ENCODE results near the gene DMRTC2. TPM values are rescaled to one million over a fixed set of nuclear protein-coding genes. Genes with fewer than 3 reads are reported as not detected.
A peak's percentile ranks its signal among the peaks of the same experiment; 100 is the strongest.

Gene DMRTC2
- total and polyA plus RNA-seq, 2 of the 13 experiments (the other 11 are each of a cell fraction or from before 2014, with no cell fraction given) = not detected

DNA sequence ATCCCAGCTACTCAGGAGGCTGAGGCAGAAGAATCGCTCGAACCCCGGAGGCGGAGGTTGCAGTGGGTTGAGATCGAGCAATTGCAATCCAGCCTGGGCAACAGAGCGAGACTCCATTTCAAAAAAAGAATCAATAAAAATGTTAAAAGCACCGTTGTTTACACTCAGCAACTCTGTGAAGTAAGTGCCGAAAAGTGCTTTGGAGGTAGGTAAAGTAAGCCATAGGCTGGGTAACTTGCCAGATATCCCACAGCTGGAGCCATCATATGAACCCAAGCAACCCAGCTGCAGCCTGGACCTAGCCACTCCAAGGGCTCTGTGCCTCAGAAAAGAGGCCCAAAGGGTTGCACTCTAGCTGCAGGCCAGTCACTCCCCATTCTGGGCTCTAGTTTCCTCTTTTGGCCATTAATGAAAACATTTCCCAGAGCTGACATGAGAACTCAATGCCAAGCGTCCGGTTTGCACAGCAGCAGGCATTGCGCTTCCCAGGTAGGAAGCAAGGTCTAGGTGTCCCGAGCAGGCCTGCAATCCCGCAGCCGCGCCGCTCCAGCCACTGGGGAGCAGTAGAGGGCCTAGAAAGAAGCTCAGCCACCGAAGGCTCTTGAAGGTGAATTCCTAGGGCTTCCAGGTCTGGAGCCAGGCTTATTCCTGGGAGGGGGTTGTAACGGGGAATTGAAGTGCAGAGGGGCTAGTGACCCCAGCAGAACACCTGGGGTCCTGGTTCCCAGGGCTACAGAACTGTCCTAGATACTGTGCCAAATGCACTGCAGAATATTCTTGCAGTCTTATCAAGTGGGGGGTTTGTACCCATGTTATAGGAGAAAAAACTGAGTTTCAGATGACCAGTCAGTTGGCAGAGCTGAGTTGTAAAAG lies 28.2 kb downstream of the DMRTC2 start (continued):
- TF ChIP-seq, protein P1, sequence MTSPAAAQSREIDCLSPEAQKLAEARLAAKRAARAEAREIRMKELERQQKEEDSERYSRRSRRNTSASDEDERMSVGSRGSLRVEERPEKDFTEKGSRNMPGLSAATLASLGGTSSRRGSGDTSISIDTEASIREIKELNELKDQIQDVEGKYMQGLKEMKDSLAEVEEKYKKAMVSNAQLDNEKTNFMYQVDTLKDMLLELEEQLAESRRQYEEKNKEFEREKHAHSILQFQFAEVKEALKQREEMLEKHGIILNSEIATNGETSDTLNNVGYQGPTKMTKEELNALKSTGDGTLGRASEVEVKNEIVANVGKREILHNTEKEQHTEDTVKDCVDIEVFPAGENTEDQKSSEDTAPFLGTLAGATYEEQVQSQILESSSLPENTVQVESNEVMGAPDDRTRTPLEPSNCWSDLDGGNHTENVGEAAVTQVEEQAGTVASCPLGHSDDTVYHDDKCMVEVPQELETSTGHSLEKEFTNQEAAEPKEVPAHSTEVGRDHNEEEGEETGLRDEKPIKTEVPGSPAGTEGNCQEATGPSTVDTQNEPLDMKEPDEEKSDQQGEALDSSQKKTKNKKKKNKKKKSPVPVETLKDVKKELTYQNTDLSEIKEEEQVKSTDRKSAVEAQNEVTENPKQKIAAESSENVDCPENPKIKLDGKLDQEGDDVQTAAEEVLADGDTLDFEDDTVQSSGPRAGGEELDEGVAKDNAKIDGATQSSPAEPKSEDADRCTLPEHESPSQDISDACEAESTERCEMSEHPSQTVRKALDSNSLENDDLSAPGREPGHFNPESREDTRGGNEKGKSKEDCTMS (CRISPR knock-in tag; conservative IDR thresholded peaks at IDR 0.05) = no peak
- 0 out of 2 replicates have a peak, but pooled peaks have one; percentile 5 for TF ChIP-seq ZNF615 (CRISPR knock-in tag; IDR thresholded peaks at IDR 0.05; ENCODE audit: borderline replicate concordance)
- TF ChIP-seq SETDB1 (CRISPR knock-in tag; IDR thresholded peaks at IDR 0.05; ENCODE audit: borderline replicate concordance) = no peak
- TF ChIP-seq, protein P2, sequence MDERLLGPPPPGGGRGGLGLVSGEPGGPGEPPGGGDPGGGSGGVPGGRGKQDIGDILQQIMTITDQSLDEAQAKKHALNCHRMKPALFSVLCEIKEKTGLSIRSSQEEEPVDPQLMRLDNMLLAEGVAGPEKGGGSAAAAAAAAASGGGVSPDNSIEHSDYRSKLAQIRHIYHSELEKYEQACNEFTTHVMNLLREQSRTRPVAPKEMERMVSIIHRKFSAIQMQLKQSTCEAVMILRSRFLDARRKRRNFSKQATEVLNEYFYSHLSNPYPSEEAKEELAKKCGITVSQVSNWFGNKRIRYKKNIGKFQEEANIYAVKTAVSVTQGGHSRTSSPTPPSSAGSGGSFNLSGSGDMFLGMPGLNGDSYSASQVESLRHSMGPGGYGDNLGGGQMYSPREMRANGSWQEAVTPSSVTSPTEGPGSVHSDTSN (CRISPR knock-in tag; IDR thresholded peaks at IDR 0.05) = no peak
- TF ChIP-seq MAFF (IDR thresholded peaks at IDR 0.05; ENCODE audit: low read depth, low read length) = no peak
- no peak for TF ChIP-seq ZNF562 (CRISPR knock-in tag; IDR thresholded peaks at IDR 0.05; ENCODE audit: borderline replicate concordance)
- TF ChIP-seq ZNF713 (CRISPR knock-in tag; IDR thresholded peaks at IDR 0.05) = no peak
- TF ChIP-seq PHF5A (CRISPR knock-in tag; IDR thresholded peaks at IDR 0.05; ENCODE audit: low read depth, unreplicated experiment) = no peak
- no peak for TF ChIP-seq NCOA1 (CRISPR knock-in tag; IDR thresholded peaks at IDR 0.05)
- TF ChIP-seq CEBPB (IDR thresholded peaks at IDR 0.05; ENCODE audit: borderline replicate concordance, low read depth, low read length) = no peak
- TF ChIP-seq, protein P3, sequence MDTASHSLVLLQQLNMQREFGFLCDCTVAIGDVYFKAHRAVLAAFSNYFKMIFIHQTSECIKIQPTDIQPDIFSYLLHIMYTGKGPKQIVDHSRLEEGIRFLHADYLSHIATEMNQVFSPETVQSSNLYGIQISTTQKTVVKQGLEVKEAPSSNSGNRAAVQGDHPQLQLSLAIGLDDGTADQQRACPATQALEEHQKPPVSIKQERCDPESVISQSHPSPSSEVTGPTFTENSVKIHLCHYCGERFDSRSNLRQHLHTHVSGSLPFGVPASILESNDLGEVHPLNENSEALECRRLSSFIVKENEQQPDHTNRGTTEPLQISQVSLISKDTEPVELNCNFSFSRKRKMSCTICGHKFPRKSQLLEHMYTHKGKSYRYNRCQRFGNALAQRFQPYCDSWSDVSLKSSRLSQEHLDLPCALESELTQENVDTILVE (CRISPR knock-in tag; IDR thresholded peaks at IDR 0.05) = no peak
- TF ChIP-seq, protein P4, sequence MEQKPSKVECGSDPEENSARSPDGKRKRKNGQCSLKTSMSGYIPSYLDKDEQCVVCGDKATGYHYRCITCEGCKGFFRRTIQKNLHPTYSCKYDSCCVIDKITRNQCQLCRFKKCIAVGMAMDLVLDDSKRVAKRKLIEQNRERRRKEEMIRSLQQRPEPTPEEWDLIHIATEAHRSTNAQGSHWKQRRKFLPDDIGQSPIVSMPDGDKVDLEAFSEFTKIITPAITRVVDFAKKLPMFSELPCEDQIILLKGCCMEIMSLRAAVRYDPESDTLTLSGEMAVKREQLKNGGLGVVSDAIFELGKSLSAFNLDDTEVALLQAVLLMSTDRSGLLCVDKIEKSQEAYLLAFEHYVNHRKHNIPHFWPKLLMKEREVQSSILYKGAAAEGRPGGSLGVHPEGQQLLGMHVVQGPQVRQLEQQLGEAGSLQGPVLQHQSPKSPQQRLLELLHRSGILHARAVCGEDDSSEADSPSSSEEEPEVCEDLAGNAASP (CRISPR knock-in tag; IDR thresholded peaks at IDR 0.05; ENCODE audit: borderline replicate concordance) = 0 out of 2 replicates have a peak, but pooled peaks have one; percentile 13
- 0 out of 2 replicates have a peak, but pooled peaks have one; percentile 22 for TF ChIP-seq RFXAP (CRISPR knock-in tag; IDR thresholded peaks at IDR 0.05; ENCODE audit: borderline replicate concordance)
- TF ChIP-seq ZNF33A (CRISPR knock-in tag; IDR thresholded peaks at IDR 0.05; ENCODE audit: borderline replicate concordance) = no peak
- 0 out of 2 replicates have a peak, but pooled peaks have one; percentile 29 for TF ChIP-seq SRY (CRISPR knock-in tag; IDR thresholded peaks at IDR 0.05)
- no peak; the same call in 1 of the 2 replicates for TF ChIP-seq ZSCAN20 (CRISPR knock-in tag; IDR thresholded peaks at IDR 0.05; ENCODE audit: borderline replicate concordance)
- TF ChIP-seq, protein P5, sequence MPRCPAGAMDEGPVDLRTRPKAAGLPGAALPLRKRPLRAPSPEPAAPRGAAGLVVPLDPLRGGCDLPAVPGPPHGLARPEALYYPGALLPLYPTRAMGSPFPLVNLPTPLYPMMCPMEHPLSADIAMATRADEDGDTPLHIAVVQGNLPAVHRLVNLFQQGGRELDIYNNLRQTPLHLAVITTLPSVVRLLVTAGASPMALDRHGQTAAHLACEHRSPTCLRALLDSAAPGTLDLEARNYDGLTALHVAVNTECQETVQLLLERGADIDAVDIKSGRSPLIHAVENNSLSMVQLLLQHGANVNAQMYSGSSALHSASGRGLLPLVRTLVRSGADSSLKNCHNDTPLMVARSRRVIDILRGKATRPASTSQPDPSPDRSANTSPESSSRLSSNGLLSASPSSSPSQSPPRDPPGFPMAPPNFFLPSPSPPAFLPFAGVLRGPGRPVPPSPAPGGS (CRISPR knock-in tag; IDR thresholded peaks at IDR 0.05) = no peak; the same call in 1 of the 2 replicates
- TF ChIP-seq, protein P6, sequence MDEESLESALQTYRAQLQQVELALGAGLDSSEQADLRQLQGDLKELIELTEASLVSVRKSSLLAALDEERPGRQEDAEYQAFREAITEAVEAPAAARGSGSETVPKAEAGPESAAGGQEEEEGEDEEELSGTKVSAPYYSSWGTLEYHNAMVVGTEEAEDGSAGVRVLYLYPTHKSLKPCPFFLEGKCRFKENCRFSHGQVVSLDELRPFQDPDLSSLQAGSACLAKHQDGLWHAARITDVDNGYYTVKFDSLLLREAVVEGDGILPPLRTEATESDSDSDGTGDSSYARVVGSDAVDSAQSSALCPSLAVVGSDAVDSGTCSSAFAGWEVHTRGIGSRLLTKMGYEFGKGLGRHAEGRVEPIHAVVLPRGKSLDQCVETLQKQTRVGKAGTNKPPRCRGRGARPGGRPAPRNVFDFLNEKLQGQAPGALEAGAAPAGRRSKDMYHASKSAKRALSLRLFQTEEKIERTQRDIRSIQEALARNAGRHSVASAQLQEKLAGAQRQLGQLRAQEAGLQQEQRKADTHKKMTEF (CRISPR knock-in tag; IDR thresholded peaks at IDR 0.05) = 0 out of 2 replicates have a peak, but pooled peaks have one; percentile 27
